ENCODE data around the gene CINP.

CINP gene

GRCh38 chr14:102320033-102320660 is 42.5 kb downstream of the CINP start:
- TF ChIP-seq TAF1 (IDR thresholded peaks at IDR 0.05; ENCODE audit: borderline replicate concordance, insufficient read depth, low read length) (no peak), POLR2AphosphoS5 (IDR thresholded peaks at IDR 0.05; ENCODE audit: low read depth, low read length) (no peak), REST (IDR thresholded peaks at IDR 0.05; ENCODE audit: insufficient read depth in 1 of 2, low read depth in 2 of 2, low read length in 2 of 2) (no peak), FOXP2 (optimal IDR thresholded peaks at IDR 0.05; ENCODE audit: borderline replicate concordance, extremely low read depth, extremely low read length, insufficient read depth) (no peak), SIN3A (IDR thresholded peaks at IDR 0.05; ENCODE audit: borderline replicate concordance, insufficient read depth, low read length) (no peak)

GRCh38 chr14:102319351-102320032 is 43.2 kb downstream of the CINP start, which contains the start of gene ZNF839:
Gene ZNF839 (plus strand): TSS chr14:102319746. CDS start chr14:102319766, 20 bp downstream.
- TF ChIP-seq SIN3A (IDR thresholded peaks at IDR 0.05; ENCODE audit: borderline replicate concordance, insufficient read depth, low read length) (0 out of 2 replicates have a peak, but pooled peaks have one; percentile 20), POLR2AphosphoS5 (IDR thresholded peaks at IDR 0.05; ENCODE audit: low read depth, low read length) (peak; percentile 34; the same call in 1 of the 2 replicates), FOXP2 (optimal IDR thresholded peaks at IDR 0.05; ENCODE audit: borderline replicate concordance, extremely low read depth, extremely low read length, insufficient read depth) (no peak), REST (IDR thresholded peaks at IDR 0.05; ENCODE audit: insufficient read depth in 1 of 2, low read depth in 2 of 2, low read length in 2 of 2) (no peak), TAF1 (IDR thresholded peaks at IDR 0.05; ENCODE audit: borderline replicate concordance, insufficient read depth, low read length) (peak; percentile 46; the same call in 1 of the 2 replicates)

GRCh38 chr14:102318781-102319276 is 43.9 kb downstream of the CINP start:
- TF ChIP-seq REST (IDR thresholded peaks at IDR 0.05; ENCODE audit: insufficient read depth in 1 of 2, low read depth in 2 of 2, low read length in 2 of 2) (no peak), SIN3A (IDR thresholded peaks at IDR 0.05; ENCODE audit: borderline replicate concordance, insufficient read depth, low read length) (no peak), FOXP2 (optimal IDR thresholded peaks at IDR 0.05; ENCODE audit: borderline replicate concordance, extremely low read depth, extremely low read length, insufficient read depth) (no peak), TAF1 (IDR thresholded peaks at IDR 0.05; ENCODE audit: borderline replicate concordance, insufficient read depth, low read length) (no peak), POLR2AphosphoS5 (IDR thresholded peaks at IDR 0.05; ENCODE audit: low read depth, low read length) (no peak)

GRCh38 chr14:102317564-102318248 is 45.0 kb downstream of the CINP start:
- TF ChIP-seq FOXP2 (optimal IDR thresholded peaks at IDR 0.05; ENCODE audit: borderline replicate concordance, extremely low read depth, extremely low read length, insufficient read depth) (no peak), POLR2AphosphoS5 (IDR thresholded peaks at IDR 0.05; ENCODE audit: low read depth, low read length) (no peak), REST (IDR thresholded peaks at IDR 0.05; ENCODE audit: insufficient read depth in 1 of 2, low read depth in 2 of 2, low read length in 2 of 2) (no peak), TAF1 (IDR thresholded peaks at IDR 0.05; ENCODE audit: borderline replicate concordance, insufficient read depth, low read length) (no peak), SIN3A (IDR thresholded peaks at IDR 0.05; ENCODE audit: borderline replicate concordance, insufficient read depth, low read length) (no peak)

All from PFSK-1 (cell line).